Sigmoid colon (tissue), 7 donors: Measurements from ENCODE around the gene RANBP9. TPM values are rescaled to one million over a fixed set of nuclear protein-coding genes. Genes with fewer than 3 reads are reported as not detected.

Experiments
- DNase-seq: peaks from one replicate; pipeline ENCODE4 v3.0.0-alpha.2; 2019
- H3K27ac ChIP-seq, 4 donors: fragments of 200-600 bp; sonication (generic); one replicate each; pipeline ENCODE4 v1.5.1; 2016 to 2019; ENCODE audit warnings: mild to moderate bottlenecking in 1 of 4
- H3K27me3 ChIP-seq, 3 donors: fragments of 200-600 bp; sonication (generic); one replicate each; pipeline ENCODE4 v1.5.1; 2019; ENCODE audit warnings: mild to moderate bottlenecking in 1 of 3
- H3K36me3 ChIP-seq, 4 donors: fragments of 200-600 bp; sonication (generic); one replicate each; pipeline ENCODE4 v1.5.1; 2016 to 2019
- H3K4me1 ChIP-seq, 4 donors: fragments of 200-600 bp; sonication (generic); one replicate each; pipeline ENCODE4 v1.5.1; 2017 to 2019
- H3K4me3 ChIP-seq, 4 donors: fragments of 200-600 bp; sonication (generic); one replicate each; pipeline ENCODE4 v1.5.1; 2017 to 2019; ENCODE audit warnings: mild to moderate bottlenecking in 2 of 4, moderate library complexity in 1 of 4
- H3K9me3 ChIP-seq, 4 donors: fragments of 200-600 bp in 3 of 4; sonication (generic) in 3 of 4; one replicate each; pipeline versions ENCODE4 v1.5.1 to v1.6.1; 2013 to 2019
- EP300 ChIP-seq, 4 donors: sonication (generic); formaldehyde crosslinking; IDR thresholded peaks; one replicate each; pipeline ENCODE4 v1.6.1; 2017; ENCODE audit warnings: antibody characterized with exemption in 4 of 4
- POLR2A ChIP-seq, 2 donors: fragments of 450-650 bp; IDR thresholded peaks; one replicate each; pipeline ENCODE4 v1.6.1; 2016; ENCODE audit warnings: antibody characterized with exemption in 2 of 2, mild to moderate bottlenecking in 2 of 2, moderate library complexity in 2 of 2
- POLR2AphosphoS5 ChIP-seq, 4 donors: sonication (generic); formaldehyde crosslinking; IDR thresholded peaks; one replicate each; pipeline ENCODE4 v1.6.1; 2017; ENCODE audit warnings: antibody characterized with exemption in 4 of 4
- WGBS, 2 donors: extraction: QIAGEN DNeasy Blood & Tissue Kit; methylation state at CpG; one replicate each; pipeline ENCODE4 v1.1.7; 2013; 5-methylcytosine and 5-hydroxymethylcytosine counted together
- intact Hi-C: fragments of 100-400 bp; cut with DNase I; formaldehyde crosslinking; loops from one replicate; pipeline ENCODE4 v1.15.1; 2023
- polyA plus RNA-seq, 3 donors: library from polyadenylated mRNA; stranded (reverse); fragments of 200-250 nt; gene quantifications; one replicate each; pipeline ENCODE4 v1.2.3, GENCODE V29; 2013
- total RNA-seq, 4 donors: library from RNA; depleted of rRNA; stranded (reverse); fragments of >200 nt; gene quantifications; one replicate each; pipeline ENCODE4 v1.1.0, GENCODE V29; 2016
- TF ChIP-seq, protein P1 (sequence below), 4 experiments: fragments of 450-650 bp in 3 of 4; fragments of 200-600 bp in 1 of 4; IDR thresholded peaks; one replicate each; pipeline ENCODE4 v1.5.1; 2016 to 2019; ENCODE audit warnings: antibody characterized with exemption in 4 of 4, mild to moderate bottlenecking in 3 of 4, moderate library complexity in 2 of 4
- donor health status: healthy with polysubstance abuse.
- donor health status: Bipolar disorder and iron deficiency.
- donor health status: healthy.

The RANBP9 gene
- total and polyA plus RNA-seq, 7 donors, result 19.4 to 84.3 (median 49.6) TPM

DNA sequence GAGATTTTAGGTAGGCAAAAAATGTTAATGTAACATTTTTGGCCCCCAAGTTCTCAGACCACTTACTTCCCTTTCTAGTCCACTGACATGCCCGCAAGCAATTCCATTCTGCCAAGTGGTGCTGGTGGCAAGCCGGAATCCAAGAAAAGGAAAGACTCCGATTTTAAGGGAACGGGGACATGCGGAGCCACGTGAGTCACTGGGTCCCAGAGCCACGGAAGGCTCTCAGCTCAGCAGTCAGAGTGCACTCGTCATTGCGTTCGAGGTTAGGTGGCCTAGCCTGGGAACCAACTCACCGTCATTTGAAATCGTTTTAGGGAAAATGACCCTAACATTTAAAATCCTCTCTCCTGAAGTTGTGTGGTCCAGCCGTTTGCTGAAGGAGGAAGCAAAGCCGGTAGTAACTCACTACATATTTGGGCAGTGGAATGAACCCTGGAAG is 137.9 kb downstream of the RANBP9 start:
- no peaks in the 10 kb centered on the region for H3K9me3 ChIP-seq
- H3K4me1 ChIP-seq, result peaks cover 0 to 18% (median 8%) of the 10 kb centered on the region in 4 donors
- H3K27me3 ChIP-seq, result no peaks in the 10 kb centered on the region
- peak overlapping the region; percentile 88 to 99 (median 98) for H3K27ac ChIP-seq
- DNase-seq, result peak; percentile 68
- peak in 1 of 4 donors; percentile 12 for TF ChIP-seq POLR2AphosphoS5 (IDR thresholded peaks at IDR 0.05)
- TF ChIP-seq, protein P1, sequence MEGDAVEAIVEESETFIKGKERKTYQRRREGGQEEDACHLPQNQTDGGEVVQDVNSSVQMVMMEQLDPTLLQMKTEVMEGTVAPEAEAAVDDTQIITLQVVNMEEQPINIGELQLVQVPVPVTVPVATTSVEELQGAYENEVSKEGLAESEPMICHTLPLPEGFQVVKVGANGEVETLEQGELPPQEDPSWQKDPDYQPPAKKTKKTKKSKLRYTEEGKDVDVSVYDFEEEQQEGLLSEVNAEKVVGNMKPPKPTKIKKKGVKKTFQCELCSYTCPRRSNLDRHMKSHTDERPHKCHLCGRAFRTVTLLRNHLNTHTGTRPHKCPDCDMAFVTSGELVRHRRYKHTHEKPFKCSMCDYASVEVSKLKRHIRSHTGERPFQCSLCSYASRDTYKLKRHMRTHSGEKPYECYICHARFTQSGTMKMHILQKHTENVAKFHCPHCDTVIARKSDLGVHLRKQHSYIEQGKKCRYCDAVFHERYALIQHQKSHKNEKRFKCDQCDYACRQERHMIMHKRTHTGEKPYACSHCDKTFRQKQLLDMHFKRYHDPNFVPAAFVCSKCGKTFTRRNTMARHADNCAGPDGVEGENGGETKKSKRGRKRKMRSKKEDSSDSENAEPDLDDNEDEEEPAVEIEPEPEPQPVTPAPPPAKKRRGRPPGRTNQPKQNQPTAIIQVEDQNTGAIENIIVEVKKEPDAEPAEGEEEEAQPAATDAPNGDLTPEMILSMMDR (IDR thresholded peaks at IDR 0.05), result no peak
- intact Hi-C loops, result loop anchor here (1.0 to 2.0 kb wide), 4 partner anchors 41 to 237 kb away; partner anchors contain the start of genes GFOD1, NOL7 and RANBP9
- peak overlapping the region; percentile 61 to 97 (median 87) for H3K4me3 ChIP-seq
- WGBS, 2 donors, result 3 to 10% methylated on average over 14 of the region's 14 CpGs
- H3K36me3 ChIP-seq, result no peaks in the 10 kb centered on the region

- intact Hi-C loops, result no loop called here
- WGBS, 2 donors, result 72 to 88% methylated on average over 16 of the region's 16 CpGs
- peak overlapping the region in 3 of 4 donors; percentile 61 to 97 (median 97) for H3K4me3 ChIP-seq
- peaks cover 0 to 18% (median 8%) of the 10 kb centered on the region in 4 donors for H3K4me1 ChIP-seq
- H3K27ac ChIP-seq, result peak overlapping the region; percentile 88 to 99 (median 98)
- no peaks in the 10 kb centered on the region for H3K9me3 ChIP-seq
- no peak for DNase-seq
- H3K36me3 ChIP-seq, result no peaks in the 10 kb centered on the region
- H3K27me3 ChIP-seq, result no peaks in the 10 kb centered on the region
- TF ChIP-seq POLR2A (IDR thresholded peaks at IDR 0.05) (no peak), POLR2AphosphoS5 (IDR thresholded peaks at IDR 0.05) (no peak), EP300 (IDR thresholded peaks at IDR 0.05) (no peak)
- TF ChIP-seq, protein P1 (IDR thresholded peaks at IDR 0.05), result no peak
Measured at GRCh38 chr6:13572951-13573654, 138.5 kb downstream of the RANBP9 start.

DNA sequence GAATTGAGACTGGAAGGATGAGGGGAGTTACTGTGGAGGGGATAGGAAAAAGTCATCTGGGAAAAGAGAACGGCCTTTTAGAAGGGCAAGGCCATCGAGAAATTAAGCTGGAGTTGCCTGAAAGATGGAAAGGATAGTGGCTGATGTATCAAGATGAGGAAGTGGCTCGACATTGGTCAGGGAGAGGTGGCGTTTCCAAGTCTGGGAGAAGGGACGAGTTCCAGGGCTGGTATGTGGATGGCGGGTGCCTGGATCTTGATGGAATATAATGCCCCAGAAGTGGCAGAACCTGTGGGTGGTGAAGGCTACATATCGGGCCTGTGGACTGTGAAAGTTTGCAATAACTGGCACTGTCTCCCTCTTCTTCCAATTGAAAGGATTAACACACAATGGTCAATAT is 139.4 kb downstream of the RANBP9 start:
- DNase-seq, result no peak
- WGBS, 2 donors, result 89 to 95% methylated on average over 7 of the region's 7 CpGs
- intact Hi-C loops, result no loop called here

More for the DNA sequence above, 139.4 kb downstream of the RANBP9 start:
- H3K4me3 ChIP-seq, result no peak overlapping the region
- TF ChIP-seq EP300 (IDR thresholded peaks at IDR 0.05) (no peak), POLR2AphosphoS5 (IDR thresholded peaks at IDR 0.05) (no peak), POLR2A (IDR thresholded peaks at IDR 0.05) (no peak)
- TF ChIP-seq, protein P1 (IDR thresholded peaks at IDR 0.05), result no peak
- H3K9me3 ChIP-seq, result no peaks in the 10 kb centered on the region
- H3K27ac ChIP-seq, result no peak overlapping the region
- H3K27me3 ChIP-seq, result no peaks in the 10 kb centered on the region
- H3K4me1 ChIP-seq, result peaks cover 0 to 18% (median 8%) of the 10 kb centered on the region in 4 donors
- no peaks in the 10 kb centered on the region for H3K36me3 ChIP-seq

Other genes with a start within 250 kb of the RANBP9 start
- gene GFOD1, start 224.2 kb downstream of the RANBP9 start, total RNA-seq, result 10 to 100 TPM; 13.3 to 18.3 (median 15.7) TPM
- gene GFOD1, start 224.2 kb downstream of the RANBP9 start, polyA plus RNA-seq, result 1 to 10 TPM; 2.3 to 6.5 (median 3.0) TPM
- 10 to 100 TPM in 1 of 4 donors, 1 to 10 TPM in 3; 5.8 to 13.3 (median 9.2) TPM for gene SIRT5, start 137.2 kb downstream of the RANBP9 start, total RNA-seq
- gene SIRT5, start 137.2 kb downstream of the RANBP9 start, polyA plus RNA-seq, result 10 to 100 TPM in 1 of 3 donors, 1 to 10 TPM in 2; 8.0 to 12.5 (median 8.4) TPM
- 10 to 100 TPM; 87.8 to 97.6 (median 89.8) TPM for gene NOL7, start 96.5 kb downstream of the RANBP9 start, total RNA-seq
- 10 to 100 TPM; 72.2 to 76.5 (median 73.9) TPM for gene NOL7, start 96.5 kb downstream of the RANBP9 start, polyA plus RNA-seq
- gene MCUR1, start 102.7 kb upstream of the RANBP9 start, total RNA-seq, result 10 to 100 TPM in 2 of 4 donors, 1 to 10 TPM in 2; 7.2 to 13.2 (median 9.0) TPM
- gene MCUR1, start 102.7 kb upstream of the RANBP9 start, polyA plus RNA-seq, result 10 to 100 TPM; 12.9 to 34.2 (median 25.7) TPM
- under 1 TPM; 0.16 to 0.71 (median 0.41) TPM for gene RNF182, start 213.1 kb upstream of the RANBP9 start, total RNA-seq
- gene RNF182, start 213.1 kb upstream of the RANBP9 start, polyA plus RNA-seq, result under 1 TPM in 1 of 3 donors, not detected in 2; 0.06 TPM